ENCODE results near the gene RHCG. TPM values are rescaled to one million over a fixed set of nuclear protein-coding genes. Genes with fewer than 3 reads are reported as not detected.

RHCG gene
- total RNA-seq, 2 donors from 2014 or later = 0.52 TPM; not detected in 1

- DNase-seq = no peak
- intact Hi-C loops (cut with DNase I) = no loop called here
- 57 to 76% methylated on average over 4 of the region's 4 CpGs for WGBS, 2 donors
- ATAC-seq = no peak
- TF ChIP-seq CTCF (IDR thresholded peaks at IDR 0.05) (no peak), POLR2A (IDR thresholded peaks at IDR 0.05) (no peak)
- no peak overlapping the region for H3K4me3 ChIP-seq
- peaks cover 62% of the 10 kb centered on the region for H3K4me1 ChIP-seq
- H3K36me3 ChIP-seq (replicated peaks in 1 of 2; ENCODE audit: insufficient read depth in 1 of 2, low read depth in 2 of 2) = no peaks in the 10 kb centered on the region
- no peaks in the 10 kb centered on the region for H3K27me3 ChIP-seq
- peak overlapping the region; percentile 12 to 88 (median 75) for H3K27ac ChIP-seq
- H3K9me3 ChIP-seq = no peaks in the 10 kb centered on the region
Measured at GRCh38 chr15:89461386-89461785, 35.0 kb downstream of the RHCG start.

- peak overlapping the region in 3 of 4 donors; percentile 71 to 88 (median 79) for H3K27ac ChIP-seq
- ATAC-seq = no peak
- 43 to 58% methylated on average over 2 of the region's 2 CpGs for WGBS, 2 donors
Measured at GRCh38 chr15:89460048-89460447, 36.3 kb downstream of the RHCG start.

GRCh38 chr15:89459271-89460038, 36.9 kb downstream of the RHCG start:
- Histone ChIP-seq H3K4me3 (no peak overlapping the region), H3K27me3 (no peaks in the 10 kb centered on the region), H3K4me1 (peaks cover 62% of the 10 kb centered on the region), H3K36me3 (replicated peaks in 1 of 2; ENCODE audit: insufficient read depth in 1 of 2, low read depth in 2 of 2) (no peaks in the 10 kb centered on the region), H3K27ac (peak overlapping the region; percentile 59 to 88 (median 75)), H3K9me3 (no peaks in the 10 kb centered on the region)
- intact Hi-C loops (cut with DNase I) = no loop called here
- TF ChIP-seq CTCF (IDR thresholded peaks at IDR 0.05) = no peak
- TF ChIP-seq POLR2A (IDR thresholded peaks at IDR 0.05) = peak in 1 of 3 donors; percentile 21
- peak; percentile 19 for ATAC-seq
- 26 to 43% methylated on average over 2 of the region's 2 CpGs for WGBS, 2 donors
- DNase-seq = peak in 3 of 4 donors; percentile 36 to 55 (median 52)

More at GRCh38 chr15:89460048-89460447, 36.3 kb downstream of the RHCG start:
- intact Hi-C loops (cut with DNase I) = no loop called here
- no peak for TF ChIP-seq CTCF (IDR thresholded peaks at IDR 0.05)
- no peak for TF ChIP-seq POLR2A (IDR thresholded peaks at IDR 0.05)
- no peak for DNase-seq
- H3K9me3 ChIP-seq = no peaks in the 10 kb centered on the region
- H3K27me3 ChIP-seq = no peaks in the 10 kb centered on the region
- no peak overlapping the region for H3K4me3 ChIP-seq
- H3K4me1 ChIP-seq = peaks cover 62% of the 10 kb centered on the region
- H3K36me3 ChIP-seq (replicated peaks in 1 of 2; ENCODE audit: insufficient read depth in 1 of 2, low read depth in 2 of 2) = no peaks in the 10 kb centered on the region

GRCh38 chr15:89458440-89458839, 37.9 kb downstream of the RHCG start:
- Histone ChIP-seq H3K27ac (peak overlapping the region in 3 of 4 donors; percentile 71 to 88 (median 79)), H3K9me3 (no peaks in the 10 kb centered on the region), H3K4me3 (no peak overlapping the region), H3K4me1 (peaks cover 61% of the 10 kb centered on the region), H3K36me3 (replicated peaks in 1 of 2; ENCODE audit: insufficient read depth in 1 of 2, low read depth in 2 of 2) (no peaks in the 10 kb centered on the region), H3K27me3 (no peaks in the 10 kb centered on the region)
- ATAC-seq = no peak
- intact Hi-C loops (cut with DNase I) = no loop called here
- WGBS, 2 donors = 64 to 78% methylated on average over 4 of the region's 4 CpGs
- TF ChIP-seq POLR2A (IDR thresholded peaks at IDR 0.05) (no peak), CTCF (IDR thresholded peaks at IDR 0.05) (no peak)
- no peak for DNase-seq

GRCh38 chr15:89457086-89457485, 39.3 kb downstream of the RHCG start:
- Histone ChIP-seq H3K27me3 (no peaks in the 10 kb centered on the region), H3K36me3 (replicated peaks in 1 of 2; ENCODE audit: insufficient read depth in 1 of 2, low read depth in 2 of 2) (no peaks in the 10 kb centered on the region), H3K4me1 (peaks cover 68% of the 10 kb centered on the region), H3K4me3 (no peak overlapping the region), H3K27ac (peak overlapping the region in 2 of 4 donors; percentile 16 to 76), H3K9me3 (no peaks in the 10 kb centered on the region)
- DNase-seq = peak in 2 of 4 donors; percentile 40 to 54
- ATAC-seq = no peak
- TF ChIP-seq CTCF (IDR thresholded peaks at IDR 0.05) = no peak
- no peak for TF ChIP-seq POLR2A (IDR thresholded peaks at IDR 0.05)
- intact Hi-C loops (cut with DNase I) = no loop called here

Measured in body of pancreas (tissue), 4 donors.